GM18502 (cell line): ENCODE data around the gene TMEM121.
"Not testable (repeated sequence)": the region's sequence is repeated elsewhere in the genome, so short reads cannot be mapped to it uniquely, and the experiment has no call there.

Experiments used
- ATAC-seq: cut with Tn5 transposase; IDR thresholded peaks from one replicate; pipeline ENCODE4 v1.9.1; 2021; ENCODE audit warnings: mild to moderate bottlenecking; ENCODE audit not compliant: unreplicated experiment, poor library complexity

TMEM121 gene

GRCh38 chr14:105566248-105567163 lies 40.1 kb downstream of the TMEM121 start:
- ATAC-seq = peak; percentile 49

- ATAC-seq = not testable (repeated sequence)
These were observed 41.1 kb downstream of the TMEM121 start for GRCh38 chr14:105567164-105568103.

- ATAC-seq = not testable (repeated sequence)
These were observed 41.9 kb downstream of the TMEM121 start for GRCh38 chr14:105568140-105568843.

- no peak for ATAC-seq
These were observed 42.7 kb downstream of the TMEM121 start for GRCh38 chr14:105568859-105569766.

- ATAC-seq = no peak
These were observed 44.1 kb downstream of the TMEM121 start for GRCh38 chr14:105570482-105570881.

- not testable (repeated sequence) for ATAC-seq
These were observed 45.0 kb downstream of the TMEM121 start for GRCh38 chr14:105571181-105571951.

- not testable (repeated sequence) for ATAC-seq
These were observed 45.7 kb downstream of the TMEM121 start for GRCh38 chr14:105572063-105572462.

GRCh38 chr14:105573841-105574240 lies 47.5 kb downstream of the TMEM121 start:
- not testable (repeated sequence) for ATAC-seq

GRCh38 chr14:105574411-105574810 lies 48.0 kb downstream of the TMEM121 start:
- not testable (repeated sequence) for ATAC-seq

- peak; percentile 58 for ATAC-seq
These were observed 48.8 kb downstream of the TMEM121 start for GRCh38 chr14:105575016-105575700.

GRCh38 chr14:105576525-105577088 lies 50.2 kb downstream of the TMEM121 start:
- ATAC-seq = no peak

- no peak for ATAC-seq
These were observed 51.0 kb downstream of the TMEM121 start for GRCh38 chr14:105577314-105577861.

GRCh38 chr14:105578070-105578469 lies 51.7 kb downstream of the TMEM121 start:
- ATAC-seq = no peak

- ATAC-seq = not testable (repeated sequence)
These were observed 52.8 kb downstream of the TMEM121 start for GRCh38 chr14:105579221-105579620.
